ENCODE data around the gene CRYBG1.

The CRYBG1 gene

DNA sequence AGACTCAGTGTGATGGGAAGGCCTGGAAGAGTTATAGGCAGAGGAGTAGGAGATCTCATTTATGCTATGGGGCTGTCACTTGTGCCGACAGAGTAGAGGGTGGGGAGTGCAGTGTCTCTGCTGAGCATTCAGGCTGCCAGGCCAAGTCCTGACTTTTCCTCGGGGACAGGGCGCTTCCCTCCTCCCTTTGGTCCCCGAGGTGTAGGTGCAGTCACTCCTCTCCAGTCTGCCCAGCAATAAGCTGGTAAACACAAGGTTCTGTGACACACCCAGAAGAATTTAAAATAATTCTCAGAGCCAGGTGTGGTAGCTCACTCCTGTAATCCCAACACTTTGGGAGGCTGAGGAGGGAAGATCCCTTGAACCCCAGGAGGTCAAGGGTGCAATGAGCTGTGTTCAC lies 109.4 kb downstream of the CRYBG1 start:
- DNase-seq (ENCODE audit: low read depth, low spot score) = no peak
- no peak overlapping the region for H3K27ac ChIP-seq
- no peak overlapping the region for H3K4me3 ChIP-seq
- H3K9me3 ChIP-seq (ENCODE audit: low read depth, low read length) = no peaks in the 10 kb centered on the region
- no peak for TF ChIP-seq EZH2 (IDR thresholded peaks at IDR 0.05)
- TF ChIP-seq FOXP2 (optimal IDR thresholded peaks at IDR 0.05; ENCODE audit: control extremely low read depth, extremely low read length, insufficient read depth) = no peak
- TF ChIP-seq POLR2AphosphoS5 (IDR thresholded peaks at IDR 0.05; ENCODE audit: borderline replicate concordance, low read depth, low read length) = no peak
- no peaks in the 10 kb centered on the region for H3K36me3 ChIP-seq (ENCODE audit: insufficient read depth, low read length)
- no peak overlapping the region for H3K9ac ChIP-seq (ENCODE audit: insufficient read length)

DNA sequence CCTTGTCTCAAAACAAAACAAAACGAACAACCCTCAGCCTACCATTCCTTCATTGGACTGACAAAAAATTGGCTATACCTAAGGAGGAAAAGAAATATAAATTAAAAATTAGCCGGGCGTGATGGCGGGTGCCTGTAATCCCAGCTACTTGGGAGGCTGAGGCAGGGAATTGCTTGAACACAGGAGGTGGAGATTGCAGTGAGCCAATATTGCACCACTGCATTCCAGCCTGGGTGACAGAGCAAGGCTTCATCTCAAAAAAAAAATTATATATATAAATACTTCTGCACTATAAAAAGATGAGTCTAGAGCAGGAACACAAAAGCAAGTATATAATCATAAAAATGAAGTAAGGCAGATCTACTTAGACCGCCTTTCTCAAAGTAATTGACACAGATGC lies 109.8 kb downstream of the CRYBG1 start:
- DNase-seq (ENCODE audit: low read depth, low spot score) = no peak
- H3K9me3 ChIP-seq (ENCODE audit: low read depth, low read length) = no peaks in the 10 kb centered on the region
- H3K9ac ChIP-seq (ENCODE audit: insufficient read length) = no peak overlapping the region
- TF ChIP-seq FOXP2 (optimal IDR thresholded peaks at IDR 0.05; ENCODE audit: control extremely low read depth, extremely low read length, insufficient read depth) (no peak), EZH2 (IDR thresholded peaks at IDR 0.05) (no peak), POLR2AphosphoS5 (IDR thresholded peaks at IDR 0.05; ENCODE audit: borderline replicate concordance, low read depth, low read length) (no peak)
- H3K36me3 ChIP-seq (ENCODE audit: insufficient read depth, low read length) = no peaks in the 10 kb centered on the region
- H3K27ac ChIP-seq = no peak overlapping the region
- no peak overlapping the region for H3K4me3 ChIP-seq

DNA sequence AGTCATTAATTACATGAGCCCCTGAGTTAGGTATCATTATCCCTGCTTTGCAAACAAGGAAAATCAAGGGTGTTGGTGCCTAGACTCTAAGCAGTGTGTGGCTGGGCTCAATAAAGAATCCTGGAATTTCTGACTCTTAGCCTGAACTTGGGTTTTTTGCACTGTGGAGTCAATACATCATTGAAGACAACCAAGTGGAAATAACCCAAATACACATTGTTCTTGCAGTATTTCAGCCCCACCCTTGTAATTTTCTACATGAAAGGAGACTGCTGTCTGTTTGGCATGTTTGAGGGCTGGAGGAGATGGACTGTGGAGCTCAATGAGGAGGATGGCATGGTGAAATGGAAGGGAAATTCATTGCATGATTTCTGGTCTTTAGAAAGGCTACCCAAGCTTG lies 110.3 kb downstream of the CRYBG1 start:
- Histone ChIP-seq H3K4me3 (no peak overlapping the region), H3K36me3 (ENCODE audit: insufficient read depth, low read length) (no peaks in the 10 kb centered on the region), H3K9ac (ENCODE audit: insufficient read length) (no peak overlapping the region), H3K9me3 (ENCODE audit: low read depth, low read length) (no peaks in the 10 kb centered on the region), H3K27ac (no peak overlapping the region)
- DNase-seq (ENCODE audit: low read depth, low spot score) = no peak
- TF ChIP-seq FOXP2 (optimal IDR thresholded peaks at IDR 0.05; ENCODE audit: control extremely low read depth, extremely low read length, insufficient read depth) = no peak
- no peak for TF ChIP-seq EZH2 (IDR thresholded peaks at IDR 0.05)
- TF ChIP-seq POLR2AphosphoS5 (IDR thresholded peaks at IDR 0.05; ENCODE audit: borderline replicate concordance, low read depth, low read length) = no peak

- TF ChIP-seq FOXP2 (optimal IDR thresholded peaks at IDR 0.05; ENCODE audit: control extremely low read depth, extremely low read length, insufficient read depth) (no peak), POLR2AphosphoS5 (IDR thresholded peaks at IDR 0.05; ENCODE audit: borderline replicate concordance, low read depth, low read length) (no peak), EZH2 (IDR thresholded peaks at IDR 0.05) (no peak)
- H3K4me3 ChIP-seq = no peak overlapping the region
- H3K9ac ChIP-seq (ENCODE audit: insufficient read length) = no peak overlapping the region
- DNase-seq (ENCODE audit: low read depth, low spot score) = no peak
- no peaks in the 10 kb centered on the region for H3K9me3 ChIP-seq (ENCODE audit: low read depth, low read length)
- H3K27ac ChIP-seq = no peak overlapping the region
- no peaks in the 10 kb centered on the region for H3K36me3 ChIP-seq (ENCODE audit: insufficient read depth, low read length)
Measured at GRCh38 chr6:106473812-106474211, 113.3 kb downstream of the CRYBG1 start.

- no peak for TF ChIP-seq EZH2 (IDR thresholded peaks at IDR 0.05)
- TF ChIP-seq FOXP2 (optimal IDR thresholded peaks at IDR 0.05; ENCODE audit: control extremely low read depth, extremely low read length, insufficient read depth) = no peak
- TF ChIP-seq POLR2AphosphoS5 (IDR thresholded peaks at IDR 0.05; ENCODE audit: borderline replicate concordance, low read depth, low read length) = no peak
- Histone ChIP-seq H3K4me3 (no peak overlapping the region), H3K27ac (no peak overlapping the region), H3K9ac (ENCODE audit: insufficient read length) (no peak overlapping the region), H3K9me3 (ENCODE audit: low read depth, low read length) (no peaks in the 10 kb centered on the region), H3K36me3 (ENCODE audit: insufficient read depth, low read length) (no peaks in the 10 kb centered on the region)
- DNase-seq (ENCODE audit: low read depth, low spot score) = no peak
Measured at GRCh38 chr6:106474466-106474865, 113.9 kb downstream of the CRYBG1 start.

DNA sequence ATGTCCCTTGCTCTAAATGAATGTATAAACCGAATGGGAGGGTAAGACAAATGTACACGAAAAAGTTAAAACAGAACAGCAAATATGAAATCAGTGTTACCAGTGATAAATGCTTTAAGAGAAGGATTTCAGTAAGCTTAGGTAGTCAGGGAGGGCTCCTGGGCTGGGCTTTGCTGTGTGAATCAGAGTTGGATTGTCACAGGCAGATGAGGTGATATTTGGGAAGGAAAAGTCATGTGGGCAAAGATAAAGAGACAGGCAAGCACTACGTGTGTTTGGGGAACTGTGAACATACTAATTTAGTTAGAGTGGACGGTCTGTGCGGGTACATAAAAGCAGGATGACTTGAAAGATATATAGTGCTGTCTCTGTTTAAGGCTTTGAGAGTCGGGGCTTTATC lies 114.8 kb downstream of the CRYBG1 start:
- Histone ChIP-seq H3K27ac (no peak overlapping the region), H3K36me3 (ENCODE audit: insufficient read depth, low read length) (no peaks in the 10 kb centered on the region), H3K4me3 (no peak overlapping the region), H3K9ac (ENCODE audit: insufficient read length) (no peak overlapping the region), H3K9me3 (ENCODE audit: low read depth, low read length) (no peaks in the 10 kb centered on the region)
- DNase-seq (ENCODE audit: low read depth, low spot score) = no peak
- TF ChIP-seq FOXP2 (optimal IDR thresholded peaks at IDR 0.05; ENCODE audit: control extremely low read depth, extremely low read length, insufficient read depth) (no peak), EZH2 (IDR thresholded peaks at IDR 0.05) (no peak), POLR2AphosphoS5 (IDR thresholded peaks at IDR 0.05; ENCODE audit: borderline replicate concordance, low read depth, low read length) (no peak)

DNA sequence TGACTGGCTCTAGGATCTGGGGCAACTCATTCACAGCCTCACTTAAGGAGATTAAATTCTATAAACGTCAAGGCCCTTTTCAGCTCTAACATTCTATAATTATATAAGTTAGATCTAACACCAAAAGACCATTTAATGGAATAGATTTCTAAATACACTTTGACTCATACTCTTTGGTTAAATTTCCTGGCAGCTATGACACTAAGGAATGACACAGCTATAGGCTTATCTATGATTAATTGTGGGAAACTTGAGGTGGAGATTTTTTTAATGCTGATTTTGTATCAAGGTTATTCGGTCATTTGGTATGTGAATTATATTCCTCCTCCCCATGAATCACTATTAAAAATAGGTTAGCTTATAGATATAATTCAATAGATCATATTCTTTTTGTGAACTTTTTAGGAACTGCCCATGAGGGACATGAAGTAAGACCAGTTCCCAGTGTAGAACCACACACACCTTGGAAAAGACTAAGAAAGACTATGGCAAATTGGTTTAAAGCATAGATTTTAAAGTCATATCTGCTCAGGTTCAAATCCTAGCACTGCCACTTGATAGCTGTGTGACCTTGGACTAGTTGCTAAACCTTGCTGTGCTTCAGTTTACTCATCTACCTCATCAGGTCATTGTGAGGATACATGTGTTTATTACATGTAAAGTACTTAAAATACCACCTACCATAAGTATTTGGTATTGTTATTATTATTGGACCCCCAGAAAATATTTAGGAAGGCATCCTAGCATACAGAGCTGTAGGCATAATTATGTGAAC lies 116.0 kb downstream of the CRYBG1 start:
- Histone ChIP-seq H3K36me3 (ENCODE audit: insufficient read depth, low read length) (no peaks in the 10 kb centered on the region), H3K9me3 (ENCODE audit: low read depth, low read length) (no peaks in the 10 kb centered on the region), H3K9ac (ENCODE audit: insufficient read length) (no peak overlapping the region), H3K27ac (no peak overlapping the region), H3K4me3 (no peak overlapping the region)
- TF ChIP-seq EZH2 (IDR thresholded peaks at IDR 0.05) (no peak), POLR2AphosphoS5 (IDR thresholded peaks at IDR 0.05; ENCODE audit: borderline replicate concordance, low read depth, low read length) (no peak), FOXP2 (optimal IDR thresholded peaks at IDR 0.05; ENCODE audit: control extremely low read depth, extremely low read length, insufficient read depth) (no peak)
- DNase-seq (ENCODE audit: low read depth, low spot score) = no peak

GRCh38 chr6:106477146-106477545 lies 116.6 kb downstream of the CRYBG1 start:
- TF ChIP-seq POLR2AphosphoS5 (IDR thresholded peaks at IDR 0.05; ENCODE audit: borderline replicate concordance, low read depth, low read length) = no peak
- no peak for TF ChIP-seq FOXP2 (optimal IDR thresholded peaks at IDR 0.05; ENCODE audit: control extremely low read depth, extremely low read length, insufficient read depth)
- no peak for TF ChIP-seq EZH2 (IDR thresholded peaks at IDR 0.05)
- no peaks in the 10 kb centered on the region for H3K36me3 ChIP-seq (ENCODE audit: insufficient read depth, low read length)
- DNase-seq (ENCODE audit: low read depth, low spot score) = no peak
- H3K4me3 ChIP-seq = no peak overlapping the region
- H3K9me3 ChIP-seq (ENCODE audit: low read depth, low read length) = no peaks in the 10 kb centered on the region
- H3K9ac ChIP-seq (ENCODE audit: insufficient read length) = no peak overlapping the region
- no peak overlapping the region for H3K27ac ChIP-seq

DNA sequence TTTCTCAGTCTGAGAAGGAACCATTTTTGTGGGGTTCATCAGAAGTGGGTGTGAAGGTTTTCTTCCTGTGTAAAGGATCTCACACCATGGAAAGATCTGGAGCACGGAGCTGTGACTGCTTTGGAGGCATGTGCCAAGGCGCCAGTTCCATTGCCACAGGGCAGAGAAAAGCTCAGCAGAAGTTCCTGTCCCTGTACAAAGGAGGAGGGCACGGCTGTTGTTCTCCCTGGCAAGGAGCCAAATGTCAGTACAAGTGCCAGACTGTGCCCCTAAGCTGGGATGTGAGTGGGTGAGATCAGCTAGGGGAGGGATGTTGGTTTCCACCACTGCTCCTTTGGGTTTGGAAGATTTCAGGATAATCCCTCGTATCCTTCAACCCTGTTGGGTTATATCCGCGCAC lies 117.3 kb downstream of the CRYBG1 start:
- Histone ChIP-seq H3K4me3 (no peak overlapping the region), H3K9ac (ENCODE audit: insufficient read length) (no peak overlapping the region), H3K36me3 (ENCODE audit: insufficient read depth, low read length) (no peaks in the 10 kb centered on the region), H3K27ac (no peak overlapping the region), H3K9me3 (ENCODE audit: low read depth, low read length) (no peaks in the 10 kb centered on the region)
- DNase-seq (ENCODE audit: low read depth, low spot score) = peak; percentile 34
- TF ChIP-seq FOXP2 (optimal IDR thresholded peaks at IDR 0.05; ENCODE audit: control extremely low read depth, extremely low read length, insufficient read depth) = peak; percentile 59
- TF ChIP-seq EZH2 (IDR thresholded peaks at IDR 0.05) = no peak
- TF ChIP-seq POLR2AphosphoS5 (IDR thresholded peaks at IDR 0.05; ENCODE audit: borderline replicate concordance, low read depth, low read length) = no peak

All from SK-N-MC (cell line).